Ovary (tissue), 9 donors: Measurements from ENCODE around the gene ALOX12B. TPM values are rescaled to one million over a fixed set of nuclear protein-coding genes. Genes with fewer than 3 reads are reported as not detected.

Experiments used
- DNase-seq, 5 donors: peaks; one replicate each; pipeline ENCODE4 v3.0.0-alpha.2; 2019 to 2020
- H3K27ac ChIP-seq, 2 donors: fragments of 200-600 bp; one replicate each; pipeline versions ENCODE4 v1.5.1 to v1.8.0; 2019 to 2022
- H3K27me3 ChIP-seq: fragments of 200-600 bp; one replicate; pipeline ENCODE4 v1.8.0; 2022
- H3K36me3 ChIP-seq: fragments of 200-600 bp; sonication (generic); one replicate; pipeline ENCODE4 v1.5.1; 2019
- H3K4me1 ChIP-seq: one replicate; pipeline ENCODE4 v1.8.1; 2013; ENCODE audit warnings: mild to moderate bottlenecking, moderate library complexity; ENCODE audit not compliant: insufficient read depth
- H3K4me3 ChIP-seq: fragments of 200-600 bp; sonication (generic); one replicate; pipeline ENCODE4 v1.5.1; 2017
- H3K9me3 ChIP-seq, 2 donors: fragments of 200-600 bp in 1 of 2; sonication (generic) in 1 of 2; one replicate each; pipeline versions ENCODE4 v1.5.1 to v1.8.1; 2013 to 2019; ENCODE audit warnings: mild to moderate bottlenecking in 1 of 2, moderate library complexity in 1 of 2
- EP300 ChIP-seq: sonication (generic); formaldehyde crosslinking; IDR thresholded peaks from one replicate; pipeline ENCODE4 v1.6.1; 2017; ENCODE audit warnings: antibody characterized with exemption
- POLR2A ChIP-seq: fragments of 450-650 bp; IDR thresholded peaks from one replicate; pipeline ENCODE4 v1.6.1; 2017; ENCODE audit warnings: antibody characterized with exemption, mild to moderate bottlenecking, moderate library complexity
- WGBS, 3 donors: extraction: QIAGEN DNeasy Blood & Tissue Kit in 1 of 3; methylation state at CpG; one replicate each; pipeline versions ENCODE4 v1.1.5 to v1.1.7; 2013 to 2017; 5-methylcytosine and 5-hydroxymethylcytosine counted together
- intact Hi-C, 4 donors: fragments of 100-400 bp; cut with DNase I; formaldehyde crosslinking; loops; one replicate each; pipeline versions ENCODE4 v1.11.0 to v1.15.1; 2022 to 2023
- polyA plus RNA-seq, 2 donors: library from polyadenylated mRNA; stranded (reverse); fragments of 200-250 nt in 1 of 2; fragments of 350-450 nt in 1 of 2; fragmentation: Illumina TruSeq in 1 of 2; extraction: RNeasy Lipid Tissue Mini Kit (QIAGEN cat#74804) in 1 of 2; gene quantifications; one replicate each; pipeline ENCODE4 v1.2.3, GENCODE V29; 2013 to 2014
- total RNA-seq, 7 donors: library from RNA; depleted of rRNA in 2 of 7; stranded (reverse); fragments of >200 nt in 2 of 7; fragmentation: NEBNext Ultra II Directional in 3 of 7; extraction: Animal tissue kit (Norgen Biotek cat#: 25700) in 3 of 7; gene quantifications; one replicate each; pipeline versions ENCODE4 v1.1.0 to v1.2.4, GENCODE V29; 2016 to 2023
- TF ChIP-seq, protein P1 (sequence below), 3 donors: fragments of 450-650 bp in 2 of 3; fragments of 200-600 bp in 1 of 3; IDR thresholded peaks; one replicate each; pipeline versions ENCODE4 v1.5.1 to v1.8.0; 2016 to 2022; ENCODE audit warnings: antibody characterized with exemption in 3 of 3, mild to moderate bottlenecking in 1 of 3
- donor health status: DM: no; HTN: no; CAD: no; lungs with moderate emphysema.
- donor health status: DM: no; HTN: no; CAD: no.
- donor health status: Bipolar disorder and iron deficiency.
- donor health status: DM: yes; HTN: yes; CAD: no.
- donor health status: DM: no; HTN: no; CAD: no.
- donor health status: DM: yes; HTN: yes; CAD: no.

ALOX12B gene
- total and polyA plus RNA-seq, 9 donors: 0.70 TPM; not detected in 8

- H3K27ac ChIP-seq: no peak overlapping the region
- TF ChIP-seq, protein P1, sequence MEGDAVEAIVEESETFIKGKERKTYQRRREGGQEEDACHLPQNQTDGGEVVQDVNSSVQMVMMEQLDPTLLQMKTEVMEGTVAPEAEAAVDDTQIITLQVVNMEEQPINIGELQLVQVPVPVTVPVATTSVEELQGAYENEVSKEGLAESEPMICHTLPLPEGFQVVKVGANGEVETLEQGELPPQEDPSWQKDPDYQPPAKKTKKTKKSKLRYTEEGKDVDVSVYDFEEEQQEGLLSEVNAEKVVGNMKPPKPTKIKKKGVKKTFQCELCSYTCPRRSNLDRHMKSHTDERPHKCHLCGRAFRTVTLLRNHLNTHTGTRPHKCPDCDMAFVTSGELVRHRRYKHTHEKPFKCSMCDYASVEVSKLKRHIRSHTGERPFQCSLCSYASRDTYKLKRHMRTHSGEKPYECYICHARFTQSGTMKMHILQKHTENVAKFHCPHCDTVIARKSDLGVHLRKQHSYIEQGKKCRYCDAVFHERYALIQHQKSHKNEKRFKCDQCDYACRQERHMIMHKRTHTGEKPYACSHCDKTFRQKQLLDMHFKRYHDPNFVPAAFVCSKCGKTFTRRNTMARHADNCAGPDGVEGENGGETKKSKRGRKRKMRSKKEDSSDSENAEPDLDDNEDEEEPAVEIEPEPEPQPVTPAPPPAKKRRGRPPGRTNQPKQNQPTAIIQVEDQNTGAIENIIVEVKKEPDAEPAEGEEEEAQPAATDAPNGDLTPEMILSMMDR (IDR thresholded peaks at IDR 0.05): no peak
- no peak for DNase-seq
- H3K36me3 ChIP-seq: no peaks in the 10 kb centered on the region
- H3K9me3 ChIP-seq: no peaks in the 10 kb centered on the region
- no peaks in the 10 kb centered on the region for H3K27me3 ChIP-seq
- intact Hi-C loops: no loop called here
- WGBS, 3 donors: 59 to 65% (median 63%) methylated on average over 6 of the region's 6 CpGs
- no peak overlapping the region for H3K4me3 ChIP-seq
- no peaks in the 10 kb centered on the region for H3K4me1 ChIP-seq
Observed at GRCh38 chr17:8095361-8095760, 7.8 kb upstream of the ALOX12B start.

DNA sequence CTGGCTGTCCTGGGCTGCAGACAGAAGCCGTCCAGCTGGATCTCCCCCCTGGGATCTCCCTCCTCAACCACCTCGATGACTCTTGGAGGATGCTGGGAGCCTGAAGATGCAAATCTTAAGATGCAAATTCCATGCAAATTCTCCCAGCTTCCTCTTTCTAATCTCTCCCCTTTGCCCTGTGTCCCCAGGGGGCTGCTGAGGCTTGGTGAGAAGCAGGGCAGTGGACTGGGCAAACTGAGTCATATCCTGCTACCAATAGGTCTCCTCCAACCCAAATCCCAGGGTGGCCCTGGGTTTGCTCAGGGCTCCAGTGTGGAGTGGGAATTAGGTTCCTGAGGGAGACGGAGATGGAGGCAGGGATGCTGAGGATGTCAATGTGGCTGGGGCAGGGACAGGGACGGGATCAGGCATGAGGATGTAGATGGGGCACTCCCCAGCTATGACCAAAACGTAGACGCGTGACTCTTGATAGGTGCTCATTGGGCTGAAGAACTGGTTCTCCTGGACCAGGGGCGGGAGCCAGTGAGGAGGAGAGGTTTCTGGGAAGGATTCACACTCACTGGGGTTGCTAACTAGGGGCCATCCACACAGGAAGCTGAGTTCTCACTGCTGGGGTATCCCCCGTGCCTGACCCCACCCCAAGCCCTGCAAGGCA lies 3.6 kb upstream of the ALOX12B start:
- Histone ChIP-seq H3K27ac (no peak overlapping the region), H3K27me3 (no peaks in the 10 kb centered on the region), H3K36me3 (no peaks in the 10 kb centered on the region), H3K9me3 (no peaks in the 10 kb centered on the region), H3K4me3 (no peak overlapping the region), H3K4me1 (no peaks in the 10 kb centered on the region)
- TF ChIP-seq POLR2A: no peak
- TF ChIP-seq EP300: no peak
- TF ChIP-seq, protein P1 (IDR thresholded peaks at IDR 0.05): no peak
- DNase-seq: no peak
- 46 to 55% (median 53%) methylated on average over 9 of the region's 9 CpGs for WGBS, 3 donors
- intact Hi-C loops: no loop called here

DNA sequence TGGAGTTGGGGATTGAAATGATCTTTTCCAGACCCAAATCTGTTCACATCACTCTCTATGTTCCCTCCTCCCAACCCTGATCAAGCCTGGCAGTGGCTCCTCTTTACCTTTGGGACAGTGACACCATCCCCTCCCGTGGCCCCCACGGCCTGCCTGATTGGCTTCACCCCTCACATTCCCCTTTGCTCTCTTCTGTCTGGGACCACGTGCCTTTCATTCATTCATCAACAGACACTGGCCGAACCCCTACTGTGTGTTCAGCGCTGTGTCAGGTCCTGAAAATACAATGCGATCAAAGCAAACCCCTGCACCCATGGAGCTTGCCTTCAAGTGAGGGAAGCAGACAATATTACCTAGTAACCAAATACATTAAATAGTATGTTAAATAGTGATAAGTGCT lies 2.2 kb upstream of the ALOX12B start:
- Histone ChIP-seq H3K4me1 (no peaks in the 10 kb centered on the region), H3K36me3 (no peaks in the 10 kb centered on the region), H3K4me3 (no peak overlapping the region), H3K27me3 (no peaks in the 10 kb centered on the region), H3K27ac (no peak overlapping the region), H3K9me3 (no peaks in the 10 kb centered on the region)
- no peak for DNase-seq
- intact Hi-C loops: no loop called here
- WGBS, 3 donors: 64 to 71% (median 65%) methylated on average over 6 of the region's 6 CpGs
- TF ChIP-seq EP300 (no peak), POLR2A (no peak)
- TF ChIP-seq, protein P1 (IDR thresholded peaks at IDR 0.05): no peak

DNA sequence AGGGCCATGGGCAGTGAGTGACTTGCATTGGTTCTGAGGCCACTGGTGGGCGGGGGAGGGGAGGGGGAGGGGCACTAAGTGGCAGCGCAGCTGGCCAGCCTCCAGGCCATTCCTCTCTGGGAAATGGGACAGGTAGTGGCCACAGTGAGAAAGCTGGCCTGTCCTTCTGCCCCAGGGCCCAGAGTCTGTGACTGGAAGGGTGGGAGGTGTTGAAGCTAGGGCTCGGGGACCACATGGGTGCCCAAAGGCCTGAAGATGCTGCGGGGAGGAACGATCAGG lies 375 bp upstream of the ALOX12B start:
- intact Hi-C loops: no loop called here
- no peak for DNase-seq
- no peaks in the 10 kb centered on the region for H3K9me3 ChIP-seq
- no peaks in the 10 kb centered on the region for H3K36me3 ChIP-seq
- H3K27me3 ChIP-seq: no peaks in the 10 kb centered on the region
- TF ChIP-seq EP300 (no peak), POLR2A (no peak)
- TF ChIP-seq, protein P1 (IDR thresholded peaks at IDR 0.05): no peak
- WGBS, 3 donors: 58 to 62% (median 62%) methylated on average over 5 of the region's 5 CpGs
- H3K4me1 ChIP-seq: no peaks in the 10 kb centered on the region
- no peak overlapping the region for H3K4me3 ChIP-seq
- H3K27ac ChIP-seq: no peak overlapping the region
